Measurements from ENCODE around the gene NRXN3.
"Not testable (repeated sequence)": the region's sequence is repeated elsewhere in the genome, so short reads cannot be mapped to it uniquely, and the experiment has no call there.

The NRXN3 gene

DNA sequence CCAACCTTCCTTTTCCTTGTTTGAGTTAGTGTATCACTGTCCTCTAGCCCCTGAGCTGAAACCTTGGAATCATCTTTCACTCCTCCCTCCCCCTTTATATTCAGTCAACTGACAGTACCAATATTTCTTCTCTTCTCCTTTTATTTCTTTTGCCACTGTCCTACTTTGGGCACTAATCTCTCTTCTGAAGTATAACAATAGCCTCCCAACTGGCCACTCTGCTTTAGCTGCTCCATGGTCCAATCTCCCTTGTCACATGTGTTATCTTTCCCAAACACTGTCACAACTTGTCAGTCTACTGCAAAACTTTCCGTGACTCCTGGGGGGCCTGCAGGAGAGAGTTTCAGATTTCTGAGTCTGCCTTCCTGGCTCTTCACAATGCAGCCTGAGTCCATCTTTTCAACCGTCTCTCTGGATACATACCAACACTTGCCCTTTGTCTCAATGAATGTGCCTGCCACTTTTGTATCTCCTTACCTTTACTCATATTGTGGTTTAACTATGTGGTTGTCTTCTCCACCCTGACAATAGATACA, 1570.0 kb downstream of the NRXN3 start:
- no peaks in the 10 kb centered on the region for H3K27me3 Mint-ChIP-seq
- peaks cover 17% of the 10 kb centered on the region for H3K9me3 Mint-ChIP-seq
- no peak overlapping the region for H3K4me3 Mint-ChIP-seq
- H3K36me3 Mint-ChIP-seq (ENCODE audit: low read depth), result no peaks in the 10 kb centered on the region
- no peak overlapping the region for H3K27ac Mint-ChIP-seq
- H3K4me1 Mint-ChIP-seq (ENCODE audit: low read depth), result no peaks in the 10 kb centered on the region

DNA sequence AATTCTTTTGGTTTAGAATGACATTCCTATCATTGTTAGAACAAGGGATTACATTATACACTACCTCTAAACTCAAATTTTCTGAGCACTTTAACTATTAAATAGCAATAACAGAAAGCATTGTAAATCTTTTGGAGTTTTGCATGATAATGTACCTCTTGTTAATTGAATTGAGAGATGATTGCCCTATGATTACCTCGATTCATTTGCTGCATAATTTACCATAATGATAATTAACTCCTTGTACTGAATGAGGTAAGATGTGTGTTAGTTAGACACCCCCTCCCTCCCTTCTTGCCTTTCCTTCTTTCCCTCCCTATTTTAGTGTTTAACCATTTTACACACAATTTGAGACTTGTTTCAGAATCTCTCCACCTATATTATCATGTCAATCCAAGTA, 1572.0 kb downstream of the NRXN3 start:
- Mint-ChIP-seq H3K36me3 (ENCODE audit: low read depth) (no peaks in the 10 kb centered on the region), H3K4me3 (no peak overlapping the region), H3K27ac (no peak overlapping the region), H3K4me1 (ENCODE audit: low read depth) (no peaks in the 10 kb centered on the region), H3K9me3 (peaks cover 9% of the 10 kb centered on the region), H3K27me3 (no peaks in the 10 kb centered on the region)

DNA sequence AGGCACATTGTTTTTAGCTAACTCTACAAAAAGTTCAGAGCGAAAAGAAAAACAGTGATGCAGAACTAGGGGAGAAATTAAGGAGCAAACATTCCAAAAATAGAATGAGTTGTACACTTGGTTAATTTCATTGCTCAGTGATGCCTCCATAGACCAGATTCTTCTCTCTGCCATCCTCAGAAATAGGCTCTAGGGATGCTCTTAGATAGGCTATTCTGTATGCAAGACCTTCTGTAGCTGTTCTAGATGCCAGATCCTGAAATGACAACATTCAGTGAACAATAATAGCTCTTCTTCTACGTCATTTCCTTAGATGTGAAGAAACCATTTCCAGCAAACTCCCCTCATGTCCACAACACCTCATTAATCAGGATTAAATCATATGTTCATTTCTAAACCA, 1574.9 kb downstream of the NRXN3 start:
- H3K4me1 Mint-ChIP-seq (ENCODE audit: low read depth), result no peaks in the 10 kb centered on the region
- H3K27me3 Mint-ChIP-seq, result no peaks in the 10 kb centered on the region
- H3K36me3 Mint-ChIP-seq (ENCODE audit: low read depth), result no peaks in the 10 kb centered on the region
- H3K4me3 Mint-ChIP-seq, result no peak overlapping the region
- H3K9me3 Mint-ChIP-seq, result peaks cover 11% of the 10 kb centered on the region
- H3K27ac Mint-ChIP-seq, result no peak overlapping the region

DNA sequence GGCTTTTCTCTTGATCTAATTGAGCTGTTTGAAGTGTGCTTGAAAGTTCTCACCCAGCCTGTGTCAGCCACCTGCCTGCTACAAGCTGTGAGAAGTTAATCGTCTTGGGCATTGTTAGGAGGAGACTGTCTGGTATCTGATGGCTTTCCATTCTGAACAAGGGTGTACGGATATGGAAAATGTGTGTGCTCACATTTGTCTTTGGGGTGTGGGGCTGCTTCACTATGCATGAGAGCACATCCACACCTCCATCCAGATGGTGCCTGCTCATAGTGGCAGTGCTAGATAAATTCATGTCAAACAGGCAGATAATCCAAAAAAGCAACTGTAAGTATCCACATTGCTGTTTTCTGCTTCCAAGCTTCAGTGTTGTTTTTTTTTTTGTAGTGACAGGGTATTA, 1578.9 kb downstream of the NRXN3 start:
- no peaks in the 10 kb centered on the region for H3K27me3 Mint-ChIP-seq

DNA sequence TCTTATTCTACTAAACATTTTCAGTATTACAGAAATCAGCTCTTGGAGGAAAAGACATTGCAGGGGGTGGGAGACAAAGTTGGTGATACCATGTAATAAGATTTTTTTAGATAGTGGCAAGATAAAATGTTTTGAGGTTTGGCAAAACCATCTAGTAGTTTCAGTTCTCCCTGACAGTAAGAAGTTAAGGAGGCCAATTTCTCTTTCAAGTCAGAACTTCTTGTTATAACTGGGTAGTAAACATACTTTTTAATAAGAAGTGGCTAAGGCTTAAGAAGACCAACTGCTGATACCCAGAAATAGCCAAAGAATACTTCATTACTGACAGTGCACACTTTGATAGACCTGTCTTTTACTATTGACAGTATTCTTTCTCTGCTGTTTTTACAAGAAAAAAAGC, 1588.8 kb downstream of the NRXN3 start:
- no peaks in the 10 kb centered on the region for H3K36me3 Mint-ChIP-seq (ENCODE audit: low read depth)
- H3K4me1 Mint-ChIP-seq (ENCODE audit: low read depth), result no peaks in the 10 kb centered on the region
- H3K4me3 Mint-ChIP-seq, result no peak overlapping the region
- no peak overlapping the region for H3K27ac Mint-ChIP-seq
- no peaks in the 10 kb centered on the region for H3K27me3 Mint-ChIP-seq
- H3K9me3 Mint-ChIP-seq, result peaks cover 7% of the 10 kb centered on the region

More for the DNA sequence above, 1578.9 kb downstream of the NRXN3 start:
- Mint-ChIP-seq H3K9me3 (peaks cover 4% of the 10 kb centered on the region), H3K4me1 (ENCODE audit: low read depth) (no peaks in the 10 kb centered on the region), H3K4me3 (no peak overlapping the region), H3K36me3 (ENCODE audit: low read depth) (no peaks in the 10 kb centered on the region), H3K27ac (no peak overlapping the region)

DNA sequence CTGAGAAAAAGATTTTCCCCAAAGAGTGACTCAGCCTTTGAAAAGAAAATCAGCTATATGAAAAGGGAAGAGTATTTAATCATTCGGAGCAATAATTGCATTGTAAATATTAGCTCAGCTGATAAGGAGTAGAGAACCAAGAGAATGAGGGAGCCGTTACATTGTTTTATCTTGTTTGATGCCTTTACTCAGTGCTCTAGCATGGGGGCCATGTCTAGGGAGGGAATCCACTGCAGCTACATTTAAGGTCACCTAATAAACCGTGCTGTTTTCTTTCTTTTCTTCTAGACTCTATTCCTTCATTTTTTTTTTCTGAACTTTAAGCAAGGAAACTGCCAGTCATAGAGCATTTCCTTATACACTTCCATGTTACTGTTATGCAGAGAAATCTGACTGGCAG, 1594.2 kb downstream of the NRXN3 start:
- H3K27ac Mint-ChIP-seq, result no peak overlapping the region
- no peaks in the 10 kb centered on the region for H3K4me1 Mint-ChIP-seq (ENCODE audit: low read depth)
- H3K36me3 Mint-ChIP-seq (ENCODE audit: low read depth), result no peaks in the 10 kb centered on the region
- H3K4me3 Mint-ChIP-seq, result no peak overlapping the region
- H3K9me3 Mint-ChIP-seq, result peaks cover 11% of the 10 kb centered on the region
- no peaks in the 10 kb centered on the region for H3K27me3 Mint-ChIP-seq

DNA sequence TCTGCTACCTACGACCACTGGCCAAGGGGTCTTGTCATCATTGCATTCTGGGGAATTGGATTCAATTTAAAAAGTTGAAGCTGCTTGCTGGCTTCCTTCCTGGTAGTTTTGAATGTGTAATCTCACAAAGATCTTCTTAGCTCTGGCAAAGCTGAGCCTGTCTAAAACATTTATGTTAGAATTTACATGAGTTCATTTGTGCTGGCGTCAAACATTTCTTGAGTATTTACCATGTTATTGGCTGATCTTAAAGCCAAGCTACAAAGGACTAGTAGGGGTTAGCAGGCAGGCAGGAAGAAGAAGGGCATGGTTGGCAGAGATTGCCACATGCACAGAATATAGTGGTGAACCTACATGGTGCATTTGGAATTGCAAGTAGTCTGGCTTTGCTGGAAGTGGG, 1596.3 kb downstream of the NRXN3 start:
- peaks cover 4% of the 10 kb centered on the region for H3K9me3 Mint-ChIP-seq
- H3K36me3 Mint-ChIP-seq (ENCODE audit: low read depth), result no peaks in the 10 kb centered on the region
- no peak overlapping the region for H3K27ac Mint-ChIP-seq
- H3K4me1 Mint-ChIP-seq (ENCODE audit: low read depth), result no peaks in the 10 kb centered on the region
- no peaks in the 10 kb centered on the region for H3K27me3 Mint-ChIP-seq
- H3K4me3 Mint-ChIP-seq, result no peak overlapping the region

DNA sequence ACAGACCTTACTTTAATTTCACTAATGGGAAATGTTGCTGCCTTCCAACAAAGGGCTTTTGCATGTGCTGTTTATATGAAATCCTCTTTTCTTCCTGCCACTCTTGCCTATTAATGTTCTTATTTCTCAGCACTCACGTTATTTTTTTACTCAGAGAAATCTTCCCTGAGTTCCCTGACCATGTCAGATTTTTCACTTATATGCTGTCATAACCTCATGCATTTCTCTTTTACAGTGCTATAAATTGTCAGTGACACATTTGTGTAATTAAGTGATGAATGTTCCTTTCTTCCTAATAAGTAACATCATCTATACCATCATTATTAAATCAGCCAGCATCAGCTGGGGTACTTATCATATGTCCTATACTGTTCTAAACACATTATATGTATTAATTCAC, 1597.1 kb downstream of the NRXN3 start:
- H3K36me3 Mint-ChIP-seq (ENCODE audit: low read depth), result no peaks in the 10 kb centered on the region
- H3K9me3 Mint-ChIP-seq, result peaks cover 4% of the 10 kb centered on the region
- H3K27ac Mint-ChIP-seq, result no peak overlapping the region
- no peaks in the 10 kb centered on the region for H3K27me3 Mint-ChIP-seq
- no peaks in the 10 kb centered on the region for H3K4me1 Mint-ChIP-seq (ENCODE audit: low read depth)
- no peak overlapping the region for H3K4me3 Mint-ChIP-seq

DNA sequence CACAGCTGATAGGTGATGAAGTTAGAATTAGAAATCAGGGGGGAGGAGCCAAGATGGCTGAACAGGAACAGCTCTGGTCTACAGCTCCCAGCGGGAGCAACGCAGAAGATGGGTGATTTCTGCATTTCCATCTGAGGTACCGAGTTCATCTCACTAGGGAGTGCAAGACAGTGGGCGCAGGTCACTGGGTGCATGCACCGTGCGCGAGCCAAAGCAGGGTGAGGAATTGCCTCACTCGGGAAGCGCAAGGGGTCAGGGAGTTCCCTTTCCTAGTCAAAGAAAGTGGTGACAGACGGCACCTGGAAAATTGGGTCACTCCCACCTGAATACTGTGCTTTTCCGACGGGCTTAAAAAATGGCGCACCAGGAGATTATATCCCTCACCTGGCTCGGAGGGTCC, 1597.5 kb downstream of the NRXN3 start:
- not testable (repeated sequence) for H3K36me3 Mint-ChIP-seq (ENCODE audit: low read depth); H3K9me3 Mint-ChIP-seq; H3K4me1 Mint-ChIP-seq (ENCODE audit: low read depth); H3K27me3 Mint-ChIP-seq; H3K4me3 Mint-ChIP-seq; H3K27ac Mint-ChIP-seq

DNA sequence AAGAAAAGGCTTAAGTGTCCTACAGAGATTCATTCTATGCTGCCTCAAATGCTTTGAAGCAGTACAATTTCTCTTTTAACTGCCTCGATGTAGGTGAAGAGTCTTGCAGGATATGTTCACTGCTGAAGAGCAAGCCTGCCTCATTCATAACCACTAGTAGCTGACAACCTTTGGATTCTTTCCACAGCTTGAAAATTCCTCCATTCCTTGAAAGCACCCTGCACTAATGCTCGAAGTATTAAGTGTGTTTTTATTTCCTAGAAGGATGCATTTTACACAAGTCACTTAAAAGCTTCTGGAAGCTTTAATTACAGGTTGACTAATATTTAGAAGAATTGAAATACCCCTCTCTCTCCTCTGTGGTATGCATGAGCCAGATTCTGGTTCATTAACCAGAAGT, 1611.7 kb downstream of the NRXN3 start:
- H3K4me3 Mint-ChIP-seq, result no peak overlapping the region
- H3K27me3 Mint-ChIP-seq, result no peaks in the 10 kb centered on the region
- no peaks in the 10 kb centered on the region for H3K4me1 Mint-ChIP-seq (ENCODE audit: low read depth)
- H3K36me3 Mint-ChIP-seq (ENCODE audit: low read depth), result no peaks in the 10 kb centered on the region
- no peak overlapping the region for H3K27ac Mint-ChIP-seq
- peaks cover 9% of the 10 kb centered on the region for H3K9me3 Mint-ChIP-seq

DNA sequence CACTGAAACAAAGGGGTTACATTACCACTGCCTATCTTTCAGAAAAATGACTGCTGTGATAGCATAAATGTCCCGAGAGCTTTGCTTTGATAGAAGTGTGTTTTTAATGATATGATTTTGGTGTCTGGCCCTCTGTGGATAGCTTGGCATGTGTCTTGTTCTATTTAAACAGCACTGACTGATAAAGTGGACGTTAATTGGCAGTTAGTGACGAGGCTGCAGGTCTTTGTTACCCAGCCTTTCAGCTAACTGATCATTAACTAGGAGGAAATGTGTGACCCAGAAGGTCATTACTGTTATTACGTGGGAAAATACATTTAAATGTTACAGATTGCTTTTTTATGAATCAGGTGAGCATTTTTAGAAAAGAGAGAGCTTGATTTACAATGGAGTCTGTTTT, 1612.9 kb downstream of the NRXN3 start:
- Mint-ChIP-seq H3K9me3 (peaks cover 9% of the 10 kb centered on the region), H3K4me1 (ENCODE audit: low read depth) (no peaks in the 10 kb centered on the region), H3K4me3 (no peak overlapping the region), H3K36me3 (ENCODE audit: low read depth) (no peaks in the 10 kb centered on the region), H3K27me3 (no peaks in the 10 kb centered on the region), H3K27ac (no peak overlapping the region)

DNA sequence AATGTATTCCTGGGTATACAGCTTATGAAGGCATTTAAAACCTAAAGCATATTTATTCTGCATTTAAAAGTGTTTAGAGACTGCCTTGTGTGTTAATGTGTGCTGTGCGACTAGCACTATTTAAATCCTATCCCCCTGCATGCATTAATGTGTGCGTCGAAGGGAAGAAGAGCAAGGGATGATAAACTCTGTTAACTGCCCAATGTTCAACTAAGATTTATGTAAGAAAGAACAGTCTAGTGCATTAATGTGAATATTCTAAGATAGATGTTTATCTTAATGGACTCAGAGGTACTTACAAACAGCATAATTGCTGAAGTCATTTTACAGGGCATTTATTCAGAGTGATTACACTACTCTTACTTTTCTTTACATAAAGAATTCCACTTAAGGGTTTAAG, 1616.3 kb downstream of the NRXN3 start:
- no peaks in the 10 kb centered on the region for H3K4me1 Mint-ChIP-seq (ENCODE audit: low read depth)
- H3K36me3 Mint-ChIP-seq (ENCODE audit: low read depth), result no peaks in the 10 kb centered on the region
- H3K4me3 Mint-ChIP-seq, result no peak overlapping the region
- H3K27ac Mint-ChIP-seq, result no peak overlapping the region
- no peaks in the 10 kb centered on the region for H3K27me3 Mint-ChIP-seq
- peaks cover 9% of the 10 kb centered on the region for H3K9me3 Mint-ChIP-seq

DNA sequence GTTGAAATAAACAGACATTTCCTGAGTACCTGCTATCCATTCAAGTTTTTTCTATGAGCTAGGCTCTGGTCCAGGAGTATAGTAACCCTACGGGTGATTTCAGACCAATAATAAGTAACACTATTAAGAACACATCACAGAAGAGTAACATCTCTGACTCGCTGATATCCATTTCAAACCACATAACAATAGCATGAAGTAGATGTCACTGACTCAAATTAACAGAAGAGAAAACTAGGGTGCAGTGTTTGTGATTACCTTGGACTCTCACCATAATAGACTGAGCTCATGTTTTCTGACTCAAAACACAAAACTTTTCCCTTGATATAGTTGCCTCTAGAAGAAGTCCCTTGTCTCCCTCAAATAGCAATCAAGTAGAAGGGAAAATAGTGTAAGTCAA, 1618.2 kb downstream of the NRXN3 start:
- H3K36me3 Mint-ChIP-seq (ENCODE audit: low read depth), result no peaks in the 10 kb centered on the region
- H3K27me3 Mint-ChIP-seq, result no peaks in the 10 kb centered on the region
- H3K27ac Mint-ChIP-seq, result no peak overlapping the region
- H3K4me1 Mint-ChIP-seq (ENCODE audit: low read depth), result no peaks in the 10 kb centered on the region
- peaks cover 5% of the 10 kb centered on the region for H3K9me3 Mint-ChIP-seq
- H3K4me3 Mint-ChIP-seq, result no peak overlapping the region

DNA sequence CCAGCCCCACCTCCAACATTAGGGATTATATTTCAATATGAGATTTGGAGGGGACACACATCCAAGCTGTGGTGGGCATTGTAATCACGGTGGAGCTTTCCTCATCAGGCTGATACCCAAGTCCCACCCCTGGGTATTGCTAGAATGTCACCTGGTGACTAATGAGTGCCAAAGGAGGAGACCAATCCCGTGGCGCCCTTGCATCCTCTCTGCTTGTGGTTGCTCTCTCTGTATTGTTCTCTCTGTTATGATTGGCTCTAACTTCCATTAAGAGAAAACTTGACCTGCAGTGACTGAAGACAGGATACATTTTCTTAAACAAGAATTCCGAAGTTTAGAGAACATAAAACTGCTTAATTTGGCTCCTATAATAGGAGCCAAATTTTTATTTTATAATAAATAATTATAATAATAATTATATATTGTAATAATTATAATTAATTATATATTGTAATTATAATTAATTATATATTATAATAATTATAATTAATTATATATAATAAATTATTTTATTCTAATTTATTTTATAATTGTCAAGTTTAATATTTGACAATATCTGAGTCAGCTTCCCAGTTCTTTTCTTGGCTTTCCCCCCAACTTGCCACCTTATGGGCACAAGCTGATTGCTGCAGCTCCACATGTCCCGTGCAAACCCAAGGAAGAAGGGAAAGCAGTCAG, 1621.0 kb downstream of the NRXN3 start:
- no peak overlapping the region for H3K4me3 Mint-ChIP-seq
- no peaks in the 10 kb centered on the region for H3K36me3 Mint-ChIP-seq (ENCODE audit: low read depth)
- H3K9me3 Mint-ChIP-seq, result peaks cover 5% of the 10 kb centered on the region
- H3K27me3 Mint-ChIP-seq, result no peaks in the 10 kb centered on the region
- H3K27ac Mint-ChIP-seq, result no peak overlapping the region
- no peaks in the 10 kb centered on the region for H3K4me1 Mint-ChIP-seq (ENCODE audit: low read depth)

DNA sequence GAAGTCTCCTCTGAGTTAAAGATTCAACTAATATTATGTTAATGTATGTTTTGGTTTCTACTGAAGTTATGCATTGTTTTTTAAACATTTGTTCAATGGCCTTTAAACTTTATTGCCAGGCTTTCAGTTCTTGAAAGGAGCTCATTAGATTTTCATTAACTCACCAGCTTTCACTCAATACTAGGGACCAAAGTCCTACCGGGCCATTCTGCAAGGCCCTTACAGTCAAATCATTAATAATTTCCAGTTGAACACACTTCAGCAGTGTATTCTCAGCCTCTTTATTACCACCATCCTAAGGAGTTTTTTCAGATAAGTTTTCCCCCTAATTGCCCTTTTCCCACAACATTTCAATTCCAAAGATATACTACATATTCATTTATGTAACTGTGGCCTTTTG, 1631.9 kb downstream of the NRXN3 start:
- Mint-ChIP-seq H3K4me3 (no peak overlapping the region), H3K36me3 (ENCODE audit: low read depth) (no peaks in the 10 kb centered on the region), H3K27ac (no peak overlapping the region), H3K27me3 (no peaks in the 10 kb centered on the region), H3K9me3 (peaks cover 7% of the 10 kb centered on the region), H3K4me1 (ENCODE audit: low read depth) (no peaks in the 10 kb centered on the region)

DNA sequence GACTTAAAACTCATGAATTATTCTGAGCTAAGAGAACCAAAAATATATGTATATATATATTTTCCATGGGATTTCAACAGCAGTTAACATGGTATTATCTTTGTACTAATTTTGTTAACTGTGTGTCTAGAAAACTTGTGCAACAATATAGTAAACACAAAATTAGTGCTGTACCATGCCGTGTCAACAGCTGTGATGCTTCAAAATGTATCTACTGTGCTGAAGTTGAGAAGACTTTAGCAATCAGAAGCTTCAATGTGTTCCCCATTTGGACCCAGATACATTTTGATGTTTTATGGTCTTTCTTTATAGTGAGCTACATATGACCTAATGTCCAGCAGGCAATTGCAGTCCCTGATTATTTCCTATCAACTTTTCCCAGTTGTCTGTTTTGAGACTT, 1635.5 kb downstream of the NRXN3 start:
- H3K4me1 Mint-ChIP-seq (ENCODE audit: low read depth), result no peaks in the 10 kb centered on the region

More for the DNA sequence above, 1635.5 kb downstream of the NRXN3 start:
- Mint-ChIP-seq H3K9me3 (peaks cover 4% of the 10 kb centered on the region), H3K27me3 (no peaks in the 10 kb centered on the region), H3K27ac (no peak overlapping the region), H3K4me3 (no peak overlapping the region), H3K36me3 (ENCODE audit: low read depth) (no peaks in the 10 kb centered on the region)
